ENCODE data around the gene ARF3.

Gene ARF3

GRCh38 chr12:48957141-48958048, at the start of gene ARF3:
TSS of gene ARF3 (minus strand) at chr12:48957487. CDS start at chr12:48941095, 16,392 bp downstream.
- DNase-seq: peak; percentile 88 to 91

- no peak for DNase-seq
Measured at GRCh38 chr12:49000346-49000745, 43.1 kb upstream of the ARF3 start.

- peak in 1 of 2 experiments; percentile 43 for DNase-seq
Measured at GRCh38 chr12:48999371-49000131, 42.3 kb upstream of the ARF3 start, which contains the start of gene DDN. TSS of gene DDN (minus strand) at chr12:48999375. CDS start at chr12:48999287, 88 bp downstream.

- DNase-seq: peak in 1 of 2 experiments; percentile 37
Measured at GRCh38 chr12:48998497-48999353, 41.4 kb upstream of the ARF3 start.

GRCh38 chr12:48997719-48998496, 40.6 kb upstream of the ARF3 start:
- DNase-seq: no peak

GRCh38 chr12:48996794-48997718, 39.8 kb upstream of the ARF3 start:
- DNase-seq: peak; percentile 60 to 61

GRCh38 chr12:48995086-48995879, 38.0 kb upstream of the ARF3 start:
- peak in 1 of 2 experiments; percentile 37 for DNase-seq

GRCh38 chr12:48994224-48995085, 37.2 kb upstream of the ARF3 start:
- DNase-seq: no peak

GRCh38 chr12:48993787-48994186, 36.5 kb upstream of the ARF3 start:
- DNase-seq: no peak

- DNase-seq: no peak
Measured at GRCh38 chr12:48991247-48992050, 34.2 kb upstream of the ARF3 start.

GRCh38 chr12:48990552-48990951, 33.3 kb upstream of the ARF3 start:
- no peak for DNase-seq

- DNase-seq: peak; percentile 64 to 67
Measured at GRCh38 chr12:48988030-48988649, 30.9 kb upstream of the ARF3 start.

- no peak for DNase-seq
Measured at GRCh38 chr12:48986720-48987291, 29.5 kb upstream of the ARF3 start.

- DNase-seq: no peak
Measured at GRCh38 chr12:48985901-48986300, 28.6 kb upstream of the ARF3 start.

- no peak for DNase-seq
Measured at GRCh38 chr12:48985475-48985897, 28.2 kb upstream of the ARF3 start.

- no peak for DNase-seq
Measured at GRCh38 chr12:48982397-48983080, 25.3 kb upstream of the ARF3 start.
